ENCODE measurements around the gene PTPN23. TPM values are rescaled to one million over a fixed set of nuclear protein-coding genes. Genes with fewer than 3 reads are reported as not detected.

PTPN23 gene
- total and polyA plus RNA-seq, 2 of the 13 experiments (the other 11 are each of a cell fraction or from before 2014, with no cell fraction given): 2.3 to 3.7 TPM

DNA sequence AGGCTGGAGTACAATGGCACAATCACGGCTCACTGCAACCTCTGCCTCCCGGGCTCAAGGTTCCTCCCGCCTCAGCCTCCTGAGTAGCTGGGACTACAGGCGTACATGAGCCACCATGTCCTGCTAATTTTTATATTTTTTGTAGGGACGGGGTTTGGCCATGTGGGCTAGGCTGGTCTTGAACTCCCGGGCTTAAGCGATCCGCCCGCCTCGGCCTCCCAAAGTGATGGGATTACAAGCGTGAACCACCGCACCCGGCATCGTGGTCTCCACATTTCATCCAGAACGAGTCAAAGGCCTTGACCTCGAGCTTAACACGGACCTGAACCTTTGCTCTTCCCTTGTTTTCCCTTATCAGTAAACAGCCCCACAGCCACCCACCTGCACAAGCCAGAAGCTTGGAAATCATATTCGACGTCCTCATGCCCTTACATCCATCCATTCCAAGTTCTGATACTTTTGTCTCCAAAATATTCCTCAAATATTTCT is 1.4 kb upstream of the PTPN23 start (continued):
- TF ChIP-seq, protein P1, sequence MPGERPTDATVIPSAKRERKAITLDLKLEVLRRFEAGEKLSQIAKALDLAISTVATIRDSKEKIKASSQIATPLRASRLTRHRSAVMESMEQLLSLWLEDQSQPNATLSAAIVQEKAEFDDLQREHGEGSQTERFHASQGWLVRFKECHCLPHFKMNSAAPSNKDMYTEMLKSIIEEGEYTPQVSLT (CRISPR knock-in tag; IDR thresholded peaks at IDR 0.05; ENCODE audit: borderline replicate concordance, low read depth): no peak
- TF ChIP-seq ZNF432 (CRISPR knock-in tag; IDR thresholded peaks at IDR 0.05; ENCODE audit: borderline replicate concordance): no peak
- no peak for TF ChIP-seq TBL1XR1 (IDR thresholded peaks at IDR 0.05; ENCODE audit: borderline replicate concordance, low read length, partially characterized antibody)

- POLR2A ChIA-PET: interaction anchor here (0.5 to 3.2 kb wide), 28 partner anchors 10 to 445 kb away, joined by 3 to 25 read pairs (median 4); partner anchors contain the start of genes KIF9, KLHL18, SCAP and SETD2
- TF ChIP-seq ZNF615 (CRISPR knock-in tag; IDR thresholded peaks at IDR 0.05; ENCODE audit: borderline replicate concordance) (no peak), ZNF225 (CRISPR knock-in tag; IDR thresholded peaks at IDR 0.05) (no peak), ZNF546 (CRISPR knock-in tag; conservative IDR thresholded peaks at IDR 0.05) (peak; percentile 5; the same call in 1 of the 2 replicates), SNAPC5 (CRISPR knock-in tag; IDR thresholded peaks at IDR 0.05; ENCODE audit: borderline replicate concordance) (no peak), SALL1 (CRISPR knock-in tag; IDR thresholded peaks at IDR 0.05) (no peak; the same call in 1 of the 2 replicates), ZNF432 (CRISPR knock-in tag; IDR thresholded peaks at IDR 0.05; ENCODE audit: borderline replicate concordance) (peak; percentile 22; the same call in 1 of the 2 replicates), SIN3A (IDR thresholded peaks at IDR 0.05; ENCODE audit: borderline replicate concordance, low read depth, low read length) (peak; percentile 13; the same call in 1 of the 2 replicates), HOXD1 (CRISPR knock-in tag; IDR thresholded peaks at IDR 0.05) (peak; percentile 22; the same call in 1 of the 2 replicates), ZNF691 (CRISPR knock-in tag; IDR thresholded peaks at IDR 0.05; ENCODE audit: borderline replicate concordance, low read depth) (0 out of 2 replicates have a peak, but pooled peaks have one; percentile 22), PCBP1 (IDR thresholded peaks at IDR 0.05; ENCODE audit: borderline replicate concordance, low read depth, low read length) (0 out of 2 replicates have a peak, but pooled peaks have one; percentile 43), NFKB2 (CRISPR knock-in tag; IDR thresholded peaks at IDR 0.05; ENCODE audit: borderline replicate concordance) (0 out of 2 replicates have a peak, but pooled peaks have one; percentile 51), CBX1 (IDR thresholded peaks at IDR 0.05; ENCODE audit: low read depth) (peak; percentile 20), ZNF761 (CRISPR knock-in tag; conservative IDR thresholded peaks at IDR 0.05) (no peak), ZNF883 (CRISPR knock-in tag; IDR thresholded peaks at IDR 0.05; ENCODE audit: not compliant biosample characterization) (no peak), SRSF1 (optimal IDR thresholded peaks at IDR 0.05; ENCODE audit: low read depth, low read length) (no peak)
Observed at GRCh38 chr3:47380026-47380600, 708 bp upstream of the PTPN23 start.

More at GRCh38 chr3:47380026-47380600, 708 bp upstream of the PTPN23 start:
- intact Hi-C loops (cut with micrococcal nuclease; ENCODE audit: unreplicated experiment): loop anchor here (1.0 to 2.0 kb wide), 2 partner anchors 15 to 95 kb away; partner anchors contain the start of gene SCAP
- in situ Hi-C loops (cut with HindIII; ENCODE audit: extremely low pct_ligation_motif_present, low pct_unique_long_range_greater_than_20kb): no loop called here
- under 1% methylated on average over 21 of the region's 23 CpGs for WGBS (ENCODE audit: low lambda C conversion rate)
- DNase-seq (ENCODE audit: low spot score) (no peak), FAIRE-seq (no peak), ATAC-seq (no peak)
- CTCF ChIA-PET (ENCODE audit: low intra/inter-chr PET ratio, low total read pairs): no interaction called here
- H3K36me3 ChIP-seq (replicated peaks in 1 of 2; ENCODE audit: control insufficient read depth in 1 of 2, insufficient read depth in 2 of 2, low read length in 2 of 2): no peaks in the 10 kb centered on the region
- H4K20me1 ChIP-seq (ENCODE audit: insufficient read depth, low read length): peaks cover 11% of the 10 kb centered on the region
- peak overlapping the region; percentile 99 for H3K27ac ChIP-seq (ENCODE audit: extremely low read length, insufficient read depth, low read length)
- H3K4me2 ChIP-seq (ENCODE audit: low read depth, low read length): peak overlapping the region; percentile 91
- H3K27me3 ChIP-seq (ENCODE audit: control insufficient read depth in 1 of 2, insufficient read depth in 2 of 2, low read length in 2 of 2): no peaks in the 10 kb centered on the region; a peak in 1 of 5 replicates
- H3K4me3 ChIP-seq (replicated peaks in 1 of 3; ENCODE audit: insufficient read depth in 1 of 3, low read depth in 2 of 3, low read length in 3 of 3): peak overlapping the region; percentile 83 to 99 (median 87)
- H3K4me1 ChIP-seq (ENCODE audit: insufficient read depth, low read length): peaks cover 77% of the 10 kb centered on the region
- BruUV-seq (replicated peaks): no TSS peak
- peaks cover 34% of the 10 kb centered on the region for H3K79me2 ChIP-seq (ENCODE audit: insufficient read depth, low read length)
- peak overlapping the region; percentile 98 for H3K9ac ChIP-seq (ENCODE audit: insufficient read depth, low read depth, low read length)
- no peak overlapping the region for H2AFZ ChIP-seq (ENCODE audit: low read length)
- no peaks in the 10 kb centered on the region for H3K9me3 ChIP-seq (ENCODE audit: low read length)

Data from HepG2 (cell line).